ENCODE results near the gene DLGAP5.

The DLGAP5 gene

GRCh38 chr14:55128386-55129085, 62.8 kb downstream of the DLGAP5 start:
- Histone ChIP-seq H2BK15ac (replicated peaks; ENCODE audit: low read depth) (no peak overlapping the region), H3K36me3 (ENCODE audit: control insufficient read depth, insufficient read depth, low read length) (no peaks in the 10 kb centered on the region), H3K4me3 (ENCODE audit: low read length) (no peak overlapping the region), H3K79me2 (ENCODE audit: control insufficient read depth, insufficient read depth, low read length) (no peaks in the 10 kb centered on the region), H4K8ac (ENCODE audit: low read depth, low read length) (no peak overlapping the region), H3K23ac (ENCODE audit: low read length) (no peak overlapping the region), H3K27me3 (ENCODE audit: insufficient read depth, low read length, poor library complexity) (no peaks in the 10 kb centered on the region), H3K79me1 (ENCODE audit: low read length) (no peaks in the 10 kb centered on the region), H3K27ac (ENCODE audit: low read depth, low read length) (no peak overlapping the region), H4K5ac (ENCODE audit: low read length) (no peak overlapping the region), H2BK5ac (ENCODE audit: low read length) (no peak overlapping the region), H3K56ac (ENCODE audit: low read length) (peak overlapping the region; percentile 78), H3K4me2 (ENCODE audit: low read length) (peak overlapping the region; percentile 35), H3K4ac (ENCODE audit: low read depth, low read length) (no peak overlapping the region), H3K9ac (ENCODE audit: low read length) (peak overlapping the region; percentile 18), H3K4me1 (ENCODE audit: control insufficient read depth, low read depth, low read length) (no peaks in the 10 kb centered on the region), H3K18ac (ENCODE audit: low read length) (peak overlapping the region; percentile 43), H2BK120ac (ENCODE audit: low read depth, low read length) (no peak overlapping the region), H2AK5ac (ENCODE audit: low read length) (no peak overlapping the region)
- DNase-seq = no peak
- WGBS (ENCODE audit: extremely low coverage, insufficient coverage, low lambda C conversion rate) = no CpG with 5 or more reads among the region's 20 CpGs

GRCh38 chr14:55127460-55127951, 63.9 kb downstream of the DLGAP5 start:
- Histone ChIP-seq H3K23ac (ENCODE audit: low read length) (no peak overlapping the region), H3K4me2 (ENCODE audit: low read length) (no peak overlapping the region), H2BK120ac (ENCODE audit: low read depth, low read length) (no peak overlapping the region), H3K18ac (ENCODE audit: low read length) (no peak overlapping the region), H2BK5ac (ENCODE audit: low read length) (no peak overlapping the region), H2BK15ac (replicated peaks; ENCODE audit: low read depth) (no peak overlapping the region), H3K56ac (ENCODE audit: low read length) (no peak overlapping the region), H3K9ac (ENCODE audit: low read length) (no peak overlapping the region), H3K36me3 (ENCODE audit: control insufficient read depth, insufficient read depth, low read length) (no peaks in the 10 kb centered on the region), H4K8ac (ENCODE audit: low read depth, low read length) (no peak overlapping the region), H4K5ac (ENCODE audit: low read length) (no peak overlapping the region), H3K4me1 (ENCODE audit: control insufficient read depth, low read depth, low read length) (no peaks in the 10 kb centered on the region), H3K79me2 (ENCODE audit: control insufficient read depth, insufficient read depth, low read length) (no peaks in the 10 kb centered on the region), H3K4me3 (ENCODE audit: low read length) (no peak overlapping the region), H3K4ac (ENCODE audit: low read depth, low read length) (no peak overlapping the region), H3K27me3 (ENCODE audit: insufficient read depth, low read length, poor library complexity) (no peaks in the 10 kb centered on the region), H3K79me1 (ENCODE audit: low read length) (no peaks in the 10 kb centered on the region), H3K27ac (ENCODE audit: low read depth, low read length) (no peak overlapping the region), H2AK5ac (ENCODE audit: low read length) (no peak overlapping the region)
- DNase-seq = no peak
- WGBS (ENCODE audit: extremely low coverage, insufficient coverage, low lambda C conversion rate) = no CpG with 5 or more reads among the region's 2 CpGs

DNA sequence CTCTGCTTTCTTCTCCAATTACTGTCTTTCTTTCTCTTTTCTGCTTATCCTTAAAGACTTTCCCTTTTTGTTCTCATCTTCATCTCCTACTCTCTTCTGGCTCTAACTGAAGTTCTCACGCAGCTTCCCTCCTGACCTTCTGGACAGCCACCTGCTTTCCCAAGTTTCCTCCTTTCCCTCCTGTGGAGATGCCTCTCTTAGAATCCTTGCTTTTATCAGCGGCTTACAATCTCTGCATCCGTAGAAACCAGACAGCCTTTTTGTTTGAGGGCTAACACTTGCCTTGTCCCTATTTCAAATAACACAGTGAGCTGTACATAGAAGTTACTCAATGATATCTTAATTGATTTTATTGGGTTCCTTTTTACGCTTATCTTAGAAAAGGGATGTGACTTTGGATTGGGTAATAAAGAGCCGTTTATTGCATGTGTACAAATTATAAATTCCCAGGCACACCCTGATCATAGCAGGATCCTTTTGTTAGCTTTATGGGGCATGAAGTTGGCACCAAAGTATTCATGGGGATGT, 64.4 kb downstream of the DLGAP5 start:
- no peak for DNase-seq

GRCh38 chr14:55126034-55126433, 65.4 kb downstream of the DLGAP5 start:
- Histone ChIP-seq H3K79me2 (ENCODE audit: control insufficient read depth, insufficient read depth, low read length) (no peaks in the 10 kb centered on the region), H3K27ac (ENCODE audit: low read depth, low read length) (no peak overlapping the region), H3K56ac (ENCODE audit: low read length) (no peak overlapping the region), H3K79me1 (ENCODE audit: low read length) (no peaks in the 10 kb centered on the region), H2AK5ac (ENCODE audit: low read length) (no peak overlapping the region), H3K4ac (ENCODE audit: low read depth, low read length) (no peak overlapping the region), H3K36me3 (ENCODE audit: control insufficient read depth, insufficient read depth, low read length) (no peaks in the 10 kb centered on the region), H2BK15ac (replicated peaks; ENCODE audit: low read depth) (no peak overlapping the region), H3K23ac (ENCODE audit: low read length) (no peak overlapping the region), H2BK5ac (ENCODE audit: low read length) (no peak overlapping the region), H2BK120ac (ENCODE audit: low read depth, low read length) (no peak overlapping the region), H3K27me3 (ENCODE audit: insufficient read depth, low read length, poor library complexity) (no peaks in the 10 kb centered on the region), H3K18ac (ENCODE audit: low read length) (no peak overlapping the region), H3K4me1 (ENCODE audit: control insufficient read depth, low read depth, low read length) (no peaks in the 10 kb centered on the region), H3K4me3 (ENCODE audit: low read length) (no peak overlapping the region), H3K9ac (ENCODE audit: low read length) (no peak overlapping the region), H4K8ac (ENCODE audit: low read depth, low read length) (no peak overlapping the region), H4K5ac (ENCODE audit: low read length) (no peak overlapping the region), H3K4me2 (ENCODE audit: low read length) (no peak overlapping the region)
- WGBS (ENCODE audit: extremely low coverage, insufficient coverage, low lambda C conversion rate) = no CpG with 5 or more reads among the region's 3 CpGs
- no peak for DNase-seq

More for the DNA sequence above, 64.4 kb downstream of the DLGAP5 start:
- H3K4me3 ChIP-seq (ENCODE audit: low read length) = no peak overlapping the region
- H2AK5ac ChIP-seq (ENCODE audit: low read length) = no peak overlapping the region
- H2BK5ac ChIP-seq (ENCODE audit: low read length) = no peak overlapping the region
- no peak overlapping the region for H3K4me2 ChIP-seq (ENCODE audit: low read length)
- no peak overlapping the region for H4K5ac ChIP-seq (ENCODE audit: low read length)
- no CpG with 5 or more reads among the region's 5 CpGs for WGBS (ENCODE audit: extremely low coverage, insufficient coverage, low lambda C conversion rate)
- H3K4ac ChIP-seq (ENCODE audit: low read depth, low read length) = no peak overlapping the region
- H3K79me1 ChIP-seq (ENCODE audit: low read length) = no peaks in the 10 kb centered on the region
- H3K36me3 ChIP-seq (ENCODE audit: control insufficient read depth, insufficient read depth, low read length) = no peaks in the 10 kb centered on the region
- H3K4me1 ChIP-seq (ENCODE audit: control insufficient read depth, low read depth, low read length) = no peaks in the 10 kb centered on the region
- no peak overlapping the region for H3K27ac ChIP-seq (ENCODE audit: low read depth, low read length)
- H2BK15ac ChIP-seq (replicated peaks; ENCODE audit: low read depth) = no peak overlapping the region
- no peak overlapping the region for H3K18ac ChIP-seq (ENCODE audit: low read length)
- H3K56ac ChIP-seq (ENCODE audit: low read length) = no peak overlapping the region
- no peak overlapping the region for H3K9ac ChIP-seq (ENCODE audit: low read length)
- H3K79me2 ChIP-seq (ENCODE audit: control insufficient read depth, insufficient read depth, low read length) = no peaks in the 10 kb centered on the region
- no peak overlapping the region for H4K8ac ChIP-seq (ENCODE audit: low read depth, low read length)
- no peaks in the 10 kb centered on the region for H3K27me3 ChIP-seq (ENCODE audit: insufficient read depth, low read length, poor library complexity)
- no peak overlapping the region for H3K23ac ChIP-seq (ENCODE audit: low read length)
- H2BK120ac ChIP-seq (ENCODE audit: low read depth, low read length) = no peak overlapping the region

DNA sequence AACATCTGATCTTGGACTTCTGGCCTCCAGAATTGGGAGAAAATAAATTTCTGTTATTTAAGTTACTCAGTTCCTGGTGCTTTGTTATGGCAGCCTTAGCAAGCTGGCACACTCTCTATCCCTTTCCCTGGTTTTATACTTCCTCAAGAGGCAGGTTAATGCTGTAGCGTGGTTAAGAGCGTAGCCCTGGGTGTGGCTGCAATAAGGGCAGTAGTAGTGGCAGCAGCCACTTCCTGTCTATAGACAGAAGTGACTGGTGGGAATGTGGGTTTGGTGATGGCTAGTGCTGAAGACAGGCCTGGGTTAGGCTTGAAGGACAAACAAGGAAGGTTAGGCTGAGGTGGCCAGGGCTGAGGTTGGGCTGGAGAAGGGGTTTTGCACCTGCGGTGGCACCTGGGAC, 66.0 kb downstream of the DLGAP5 start:
- H4K5ac ChIP-seq (ENCODE audit: low read length) = no peak overlapping the region
- no peaks in the 10 kb centered on the region for H3K79me2 ChIP-seq (ENCODE audit: control insufficient read depth, insufficient read depth, low read length)
- no peak for DNase-seq
- WGBS (ENCODE audit: extremely low coverage, insufficient coverage, low lambda C conversion rate) = no CpG with 5 or more reads among the region's 3 CpGs
- no peaks in the 10 kb centered on the region for H3K27me3 ChIP-seq (ENCODE audit: insufficient read depth, low read length, poor library complexity)
- no peak overlapping the region for H3K9ac ChIP-seq (ENCODE audit: low read length)
- no peak overlapping the region for H3K18ac ChIP-seq (ENCODE audit: low read length)
- no peak overlapping the region for H3K23ac ChIP-seq (ENCODE audit: low read length)
- no peak overlapping the region for H3K27ac ChIP-seq (ENCODE audit: low read depth, low read length)
- no peak overlapping the region for H2BK120ac ChIP-seq (ENCODE audit: low read depth, low read length)
- no peak overlapping the region for H2BK5ac ChIP-seq (ENCODE audit: low read length)
- no peaks in the 10 kb centered on the region for H3K4me1 ChIP-seq (ENCODE audit: control insufficient read depth, low read depth, low read length)
- H2AK5ac ChIP-seq (ENCODE audit: low read length) = no peak overlapping the region
- no peak overlapping the region for H2BK15ac ChIP-seq (replicated peaks; ENCODE audit: low read depth)
- H4K8ac ChIP-seq (ENCODE audit: low read depth, low read length) = no peak overlapping the region
- H3K4me2 ChIP-seq (ENCODE audit: low read length) = no peak overlapping the region
- H3K36me3 ChIP-seq (ENCODE audit: control insufficient read depth, insufficient read depth, low read length) = no peaks in the 10 kb centered on the region
- no peak overlapping the region for H3K4ac ChIP-seq (ENCODE audit: low read depth, low read length)
- H3K79me1 ChIP-seq (ENCODE audit: low read length) = no peaks in the 10 kb centered on the region
- H3K56ac ChIP-seq (ENCODE audit: low read length) = no peak overlapping the region
- no peak overlapping the region for H3K4me3 ChIP-seq (ENCODE audit: low read length)

Data from mesendoderm (in vitro differentiated cells).